B cell (primary cell): ENCODE results near the gene FAM114A1. TPM values are rescaled to one million over a fixed set of nuclear protein-coding genes. Genes with fewer than 3 reads are reported as not detected.

Experiments used
- ATAC-seq: fragments of 200-7000 bp; cut with Tn5 transposase; one replicate; pipeline ENCODE4 v1.10.0; 2021; ENCODE audit warnings: low read depth, mild to moderate bottlenecking, moderate number of reproducible peaks, moderate library complexity
- CTCF ChIA-PET: fragments of 350-600 bp; sonication (Branson Sonifier 250); formaldehyde crosslinking; loops from one replicate; lab custom pipeline; 2021; ENCODE audit warnings: antibody characterized with exemption, inconsistent platforms; lab: Charles Lee
- POLR2A ChIA-PET: fragments of 350-600 bp; sonication (Branson Sonifier 250); formaldehyde crosslinking; loops from one replicate; lab custom pipeline; 2021; ENCODE audit warnings: antibody characterized with exemption; lab: Charles Lee
- DNase-seq: peaks from one replicate; pipeline ENCODE4 v3.0.0; 2013
- H2AFZ ChIP-seq: 2 replicates; pipeline ENCODE4 v1.6.1; 2012; ENCODE audit warnings: mild to moderate bottlenecking, low read depth, low read length; ENCODE audit not compliant: insufficient read depth, poor library complexity, severe bottlenecking
- H3K27ac ChIP-seq, 2 donors: 1 replicate in 1 of 2; 2 replicates in 1 of 2; pipeline ENCODE4 v1.5.1; 2012 to 2013; ENCODE audit warnings: low read length in 2 of 2, mild to moderate bottlenecking in 2 of 2, moderate library complexity in 1 of 2
- H3K27me3 ChIP-seq, 4 experiments: fragments of 200-600 bp in 1 of 4; sonication (generic) in 1 of 4; replicated peaks in 1 of 4; 1 replicate in 2 of 4; 2 replicates in 2 of 4; pipeline versions ENCODE4 v1.6.1 to v1.7.0; 2013 to 2016; ENCODE audit warnings: low read length in 3 of 4, mild to moderate bottlenecking in 2 of 4, mixed read lengths in 1 of 4, moderate library complexity in 1 of 4; ENCODE audit not compliant: insufficient read depth in 4 of 4, control insufficient read depth in 3 of 4; ENCODE audit errors: control extremely low read depth in 1 of 4
- H3K36me3 ChIP-seq, 2 experiments: replicated peaks in 1 of 2; 1 replicate in 1 of 2; 2 replicates in 1 of 2; pipeline versions ENCODE4 v1.6.1 to v1.7.1; 2013; ENCODE audit warnings: low read length in 1 of 2; ENCODE audit not compliant: insufficient read depth in 2 of 2, control insufficient read depth in 1 of 2; ENCODE audit errors: control extremely low read depth in 1 of 2, extremely low read depth in 1 of 2
- H3K4me1 ChIP-seq, 2 donors: fragments of 200-600 bp in 1 of 2; sonication (generic) in 1 of 2; 1 replicate in 1 of 2; 2 replicates in 1 of 2; pipeline versions ENCODE4 v1.5.1 to v1.6.1; 2013 to 2017; ENCODE audit warnings: low read length in 2 of 2; ENCODE audit not compliant: control insufficient read depth in 2 of 2, insufficient read depth in 2 of 2
- H3K4me2 ChIP-seq: replicated peaks from 2 replicates; pipeline ENCODE3; 2012; ENCODE audit warnings: mild to moderate bottlenecking, low read depth, low read length; ENCODE audit not compliant: poor library complexity, severe bottlenecking
- H3K4me3 ChIP-seq, 5 experiments: fragments of 200-600 bp in 1 of 5; sonication (generic) in 1 of 5; 1 replicate in 3 of 5; 2 replicates in 2 of 5; pipeline versions ENCODE4 v1.5.1 to v1.7.0; 2011 to 2016; ENCODE audit warnings: low read length in 4 of 5, mild to moderate bottlenecking in 4 of 5, low read depth in 2 of 5, control low read depth in 1 of 5, moderate library complexity in 1 of 5; ENCODE audit not compliant: insufficient read depth in 1 of 5; ENCODE audit errors: control extremely low read depth in 1 of 5, extremely low read depth in 1 of 5
- H3K79me2 ChIP-seq: fragments of 200-600 bp; sonication (generic); one replicate; pipeline ENCODE4 v1.6.0; 2016; ENCODE audit warnings: low read length; ENCODE audit not compliant: control insufficient read depth, insufficient read depth
- H3K9ac ChIP-seq: fragments of 200-600 bp; sonication (generic); 2 replicates; pipeline ENCODE4 v1.6.1; 2017; ENCODE audit warnings: mild to moderate bottlenecking, low read length, moderate library complexity
- H3K9me3 ChIP-seq, 3 donors: one replicate each; pipeline versions ENCODE4 v1.6.1 to v1.7.1; 2013; ENCODE audit warnings: low read length in 2 of 3; ENCODE audit not compliant: control insufficient read depth in 2 of 3, insufficient read depth in 1 of 3; ENCODE audit errors: control extremely low read depth in 1 of 3
- H4K20me1 ChIP-seq: 2 replicates; pipeline ENCODE4 v1.6.0; 2012; ENCODE audit warnings: mild to moderate bottlenecking, low read length; ENCODE audit not compliant: insufficient read depth, control insufficient read depth, poor library complexity, severe bottlenecking
- H3K27ac Mint-ChIP-seq: one replicate; pipeline ENCODE4 v1.8.0; 2021; ENCODE audit warnings: mixed read lengths
- H3K27me3 Mint-ChIP-seq: one replicate; pipeline ENCODE4 v1.8.0; 2021; ENCODE audit warnings: mixed read lengths
- H3K4me1 Mint-ChIP-seq: one replicate; pipeline ENCODE4 v1.8.0; 2021; ENCODE audit warnings: mixed read lengths
- H3K4me3 Mint-ChIP-seq: one replicate; pipeline ENCODE4 v1.8.0; 2021; ENCODE audit warnings: mixed read lengths
- H3K9me3 Mint-ChIP-seq: one replicate; pipeline ENCODE4 v1.8.0; 2022; ENCODE audit warnings: mixed read lengths; ENCODE audit not compliant: insufficient read depth
- EZH2 ChIP-seq: IDR thresholded peaks from 2 replicates; pipeline ENCODE4 v1.6.1; 2012; ENCODE audit warnings: borderline replicate concordance, low read depth, mild to moderate bottlenecking, moderate library complexity, low read length; ENCODE audit not compliant: insufficient read depth, poor library complexity, severe bottlenecking
- WGBS: methylation state at CpG from one replicate; pipeline ENCODE4 v1.1.5; 2013; ENCODE audit warnings: missing lambda C conversion rate; ENCODE audit not compliant: insufficient coverage; 5-methylcytosine and 5-hydroxymethylcytosine counted together
- intact Hi-C: fragments of 100-400 bp; cut with micrococcal nuclease; formaldehyde crosslinking; loops from one replicate; pipeline ENCODE4 v1.10.0; 2022
- polyA plus RNA-seq: library from polyadenylated mRNA; depleted of rRNA; stranded (reverse); fragments of >200 nt; gene quantifications from 2 replicates; pipeline ENCODE4 v1.2.3, GENCODE V29; 2012
- total RNA-seq, 2 donors: library from RNA; stranded (reverse); fragments of 120-200 nt in 1 of 2; gene quantifications; 1 replicate in 1 of 2; 2 replicates in 1 of 2; pipeline versions ENCODE4 v1.2.3 to v1.2.4, GENCODE V29; 2013 to 2022
- TF ChIP-seq, protein P1 (sequence below): fragments of 200-600 bp; IDR thresholded peaks from one replicate; pipeline ENCODE4 v1.8.0; 2022; ENCODE audit warnings: antibody characterized with exemption, mild to moderate bottlenecking

FAM114A1 gene
- total and polyA plus RNA-seq, 2 donors (not counting 1 experiment from before 2014, with no cell fraction given): 0.30 to 2.9 TPM

- no peaks in the 10 kb centered on the region for H3K27me3 ChIP-seq
- H3K9me3 Mint-ChIP-seq: peaks cover 10% of the 10 kb centered on the region
- no peaks in the 10 kb centered on the region for H4K20me1 ChIP-seq
- peaks cover 75% of the 10 kb centered on the region for H3K79me2 ChIP-seq
- no peak overlapping the region for H3K27ac ChIP-seq
- 80% methylated on average over 1 of the region's 5 CpGs for WGBS
- H3K4me1 ChIP-seq: peaks cover 28 to 29% of the 10 kb centered on the region in 2 donors
- H2AFZ ChIP-seq: no peak overlapping the region
- H3K4me3 ChIP-seq: no peak overlapping the region
- H3K4me1 Mint-ChIP-seq: peaks cover 40% of the 10 kb centered on the region
- no peak overlapping the region for H3K9ac ChIP-seq
- ChIA-PET POLR2A (no interaction called here), CTCF (interaction anchor here (0.6 to 2.7 kb wide), 4 partner anchors 18 to 507 kb away, joined by 3 to 9 read pairs (median 6); partner anchors contain the start of gene TLR10)
- DNase-seq: no peak
- TF ChIP-seq EZH2: no peak
- TF ChIP-seq, protein P1, sequence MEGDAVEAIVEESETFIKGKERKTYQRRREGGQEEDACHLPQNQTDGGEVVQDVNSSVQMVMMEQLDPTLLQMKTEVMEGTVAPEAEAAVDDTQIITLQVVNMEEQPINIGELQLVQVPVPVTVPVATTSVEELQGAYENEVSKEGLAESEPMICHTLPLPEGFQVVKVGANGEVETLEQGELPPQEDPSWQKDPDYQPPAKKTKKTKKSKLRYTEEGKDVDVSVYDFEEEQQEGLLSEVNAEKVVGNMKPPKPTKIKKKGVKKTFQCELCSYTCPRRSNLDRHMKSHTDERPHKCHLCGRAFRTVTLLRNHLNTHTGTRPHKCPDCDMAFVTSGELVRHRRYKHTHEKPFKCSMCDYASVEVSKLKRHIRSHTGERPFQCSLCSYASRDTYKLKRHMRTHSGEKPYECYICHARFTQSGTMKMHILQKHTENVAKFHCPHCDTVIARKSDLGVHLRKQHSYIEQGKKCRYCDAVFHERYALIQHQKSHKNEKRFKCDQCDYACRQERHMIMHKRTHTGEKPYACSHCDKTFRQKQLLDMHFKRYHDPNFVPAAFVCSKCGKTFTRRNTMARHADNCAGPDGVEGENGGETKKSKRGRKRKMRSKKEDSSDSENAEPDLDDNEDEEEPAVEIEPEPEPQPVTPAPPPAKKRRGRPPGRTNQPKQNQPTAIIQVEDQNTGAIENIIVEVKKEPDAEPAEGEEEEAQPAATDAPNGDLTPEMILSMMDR: no peak
- no peak overlapping the region for H3K4me3 Mint-ChIP-seq
- H3K4me2 ChIP-seq: no peak overlapping the region
- no peaks in the 10 kb centered on the region for H3K27me3 Mint-ChIP-seq
- peaks cover 0 to 36% of the 10 kb centered on the region in 2 experiments for H3K36me3 ChIP-seq
- intact Hi-C loops: no loop called here
- peaks cover 0 to 13% (median 12%) of the 10 kb centered on the region in 3 donors for H3K9me3 ChIP-seq
- ATAC-seq: no peak
- peak overlapping the region; percentile 23 for H3K27ac Mint-ChIP-seq
Observed at GRCh38 chr4:38822748-38823303, 44.8 kb upstream of the FAM114A1 start.

DNA sequence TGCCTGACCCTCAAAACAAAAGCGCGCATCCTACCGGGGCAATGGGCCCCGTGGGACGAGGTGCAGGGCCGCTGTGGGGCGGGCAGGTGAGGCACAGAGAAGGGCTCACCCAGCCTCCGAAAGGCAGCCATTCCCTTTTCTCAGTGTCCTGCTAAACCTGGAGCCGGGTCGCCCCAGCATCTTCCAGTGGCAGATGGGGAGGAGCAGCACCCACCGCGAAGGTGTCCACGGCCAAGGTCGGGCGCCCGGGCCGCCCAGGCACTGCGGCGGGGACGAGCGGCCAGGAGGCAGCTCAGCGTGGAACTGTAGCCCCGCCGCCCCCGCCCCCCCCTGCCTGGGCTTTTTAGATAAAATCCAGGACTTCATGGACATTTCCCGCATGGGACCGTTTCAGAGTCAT is 43.8 kb upstream of the FAM114A1 start:
- Histone ChIP-seq H3K27ac (no peak overlapping the region), H2AFZ (no peak overlapping the region), H4K20me1 (no peaks in the 10 kb centered on the region), H3K4me1 (peaks cover 22% of the 10 kb centered on the region in 2 donors), H3K4me3 (no peak overlapping the region), H3K27me3 (no peaks in the 10 kb centered on the region), H3K4me2 (no peak overlapping the region), H3K9ac (no peak overlapping the region), H3K9me3 (peaks cover 0 to 13% (median 12%) of the 10 kb centered on the region in 3 donors), H3K36me3 (peaks cover 0 to 45% of the 10 kb centered on the region in 2 experiments), H3K79me2 (peaks cover 69% of the 10 kb centered on the region)
- ATAC-seq (no peak), DNase-seq (no peak)
- TF ChIP-seq, protein P1: no peak
- TF ChIP-seq EZH2: no peak
- Mint-ChIP-seq H3K4me3 (no peak overlapping the region), H3K9me3 (peaks cover 10% of the 10 kb centered on the region), H3K27me3 (no peaks in the 10 kb centered on the region), H3K27ac (no peak overlapping the region), H3K4me1 (peaks cover 33% of the 10 kb centered on the region)
- 96% methylated on average over 27 of the region's 27 CpGs for WGBS
- CTCF ChIA-PET: no interaction called here
- intact Hi-C loops: no loop called here
- POLR2A ChIA-PET: no interaction called here
